GM18951 (cell line): Measurements from ENCODE around the gene TTC7B.

Source experiments
- POLR2A ChIP-seq: IDR thresholded peaks from 4 replicates; pipeline ENCODE4 v1.6.1; 2011; ENCODE audit warnings: mild to moderate bottlenecking; ENCODE audit not compliant: insufficient read length, insufficient read depth; ENCODE audit errors: extremely low read depth
- in situ Hi-C: fragments of 300-500 bp; cut with MboI; formaldehyde crosslinking; loops from one replicate; pipeline ENCODE4 v1.12.0; 2022; ENCODE audit warnings: low sequenced_read_pairs, mixed read lengths, inconsistent platforms; ENCODE audit not compliant: unreplicated experiment

Gene TTC7B

GRCh38 chr14:90603841-90604240 lies 212.4 kb downstream of the TTC7B start:
- TF ChIP-seq POLR2A: no peak
- in situ Hi-C loops: no loop called here

- in situ Hi-C loops: no loop called here
- TF ChIP-seq POLR2A: no peak
Measured at GRCh38 chr14:90603336-90603735, 212.9 kb downstream of the TTC7B start.

- no peak for TF ChIP-seq POLR2A
- in situ Hi-C loops: no loop called here
Measured at GRCh38 chr14:90602088-90602687, 214.0 kb downstream of the TTC7B start.

DNA sequence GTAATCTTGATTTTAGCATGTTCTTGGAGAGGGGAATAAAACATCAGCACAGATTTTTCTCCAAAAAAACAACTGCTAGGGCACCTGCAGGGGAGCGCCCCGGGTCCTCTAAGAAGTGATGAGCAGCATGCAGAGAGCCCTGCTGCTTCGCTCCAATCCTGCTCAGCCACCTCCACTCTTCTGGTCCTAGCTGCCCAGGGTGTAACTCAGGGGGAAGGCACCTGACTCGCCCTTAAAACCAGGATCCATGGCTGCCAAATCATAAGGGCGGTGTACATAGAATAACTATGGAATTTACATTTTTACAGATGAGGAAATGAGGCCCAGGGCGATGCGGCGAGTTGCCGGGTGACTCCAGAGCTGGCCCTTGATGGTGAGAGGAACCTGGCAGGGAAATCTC lies 214.7 kb downstream of the TTC7B start:
- in situ Hi-C loops: no loop called here
- no peak for TF ChIP-seq POLR2A

- TF ChIP-seq POLR2A: no peak
- in situ Hi-C loops: no loop called here
Measured at GRCh38 chr14:90600619-90601018, 215.6 kb downstream of the TTC7B start.

GRCh38 chr14:90599748-90600507 lies 216.3 kb downstream of the TTC7B start:
- in situ Hi-C loops: no loop called here
- no peak for TF ChIP-seq POLR2A

DNA sequence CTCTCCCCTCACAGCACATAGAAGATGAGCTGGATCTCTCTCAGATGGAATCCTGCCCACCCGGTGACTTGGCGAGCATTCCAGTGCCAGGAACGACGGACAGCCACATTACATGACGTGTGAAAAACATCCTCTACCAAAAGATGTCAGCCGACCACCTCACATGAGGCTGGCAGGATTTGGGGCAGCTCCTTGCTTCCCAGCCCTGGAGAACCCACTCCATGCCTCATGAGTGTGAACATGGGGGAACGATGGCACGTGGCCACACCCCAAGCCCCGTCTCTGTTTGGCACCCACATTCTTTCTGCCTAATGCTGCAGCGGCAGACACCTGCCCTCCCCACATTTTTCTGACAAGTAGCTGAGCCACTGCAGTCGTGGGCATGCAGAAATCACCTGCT lies 216.9 kb downstream of the TTC7B start:
- in situ Hi-C loops: no loop called here
- no peak for TF ChIP-seq POLR2A

DNA sequence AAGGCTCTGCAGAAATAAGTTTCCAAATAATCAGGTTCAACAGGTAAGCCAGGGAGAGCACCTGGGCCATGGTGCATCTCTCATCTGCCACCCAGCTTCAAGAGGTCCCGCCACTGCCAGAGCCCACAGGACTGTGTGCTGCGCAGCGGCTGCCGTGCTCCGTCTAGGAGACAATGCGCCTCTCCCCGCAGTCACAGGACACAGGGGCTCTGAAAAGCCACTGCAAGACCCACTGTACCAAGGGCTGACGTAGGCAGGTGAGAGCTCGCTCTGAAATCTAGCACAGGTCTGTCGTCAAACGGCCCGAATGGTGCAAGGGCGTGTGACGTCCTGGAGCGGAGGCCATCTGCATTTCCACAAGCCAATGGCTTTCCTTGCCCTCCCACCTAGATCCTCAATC lies 218.3 kb downstream of the TTC7B start:
- TF ChIP-seq POLR2A: no peak
- in situ Hi-C loops: no loop called here

GRCh38 chr14:90596733-90597132 lies 219.5 kb downstream of the TTC7B start:
- in situ Hi-C loops: no loop called here
- TF ChIP-seq POLR2A: no peak

GRCh38 chr14:90593254-90594040 lies 222.8 kb downstream of the TTC7B start:
- in situ Hi-C loops: no loop called here

GRCh38 chr14:90592655-90593054 lies 223.6 kb downstream of the TTC7B start:
- in situ Hi-C loops: no loop called here

More at GRCh38 chr14:90593254-90594040, 222.8 kb downstream of the TTC7B start:
- TF ChIP-seq POLR2A: no peak

GRCh38 chr14:90587918-90588317 lies 228.3 kb downstream of the TTC7B start:
- TF ChIP-seq POLR2A: no peak
- in situ Hi-C loops: no loop called here

More at GRCh38 chr14:90592655-90593054, 223.6 kb downstream of the TTC7B start:
- TF ChIP-seq POLR2A: no peak

- in situ Hi-C loops: no loop called here
Measured at GRCh38 chr14:90587252-90587910, 228.8 kb downstream of the TTC7B start.

More at GRCh38 chr14:90587252-90587910, 228.8 kb downstream of the TTC7B start:
- no peak for TF ChIP-seq POLR2A
